Measurements from ENCODE around the gene TEX2. TPM values are rescaled to one million over a fixed set of nuclear protein-coding genes. Genes with fewer than 3 reads are reported as not detected.
A peak's percentile ranks its signal among the peaks of the same experiment; 100 is the strongest.
"Not testable (repeated sequence)": the region's sequence is repeated elsewhere in the genome, so short reads cannot be mapped to it uniquely, and the experiment has no call there.

TEX2 gene
- total RNA-seq, 8 experiments from 2014 or later: 13.9 to 50.9 (median 23.9) TPM

DNA sequence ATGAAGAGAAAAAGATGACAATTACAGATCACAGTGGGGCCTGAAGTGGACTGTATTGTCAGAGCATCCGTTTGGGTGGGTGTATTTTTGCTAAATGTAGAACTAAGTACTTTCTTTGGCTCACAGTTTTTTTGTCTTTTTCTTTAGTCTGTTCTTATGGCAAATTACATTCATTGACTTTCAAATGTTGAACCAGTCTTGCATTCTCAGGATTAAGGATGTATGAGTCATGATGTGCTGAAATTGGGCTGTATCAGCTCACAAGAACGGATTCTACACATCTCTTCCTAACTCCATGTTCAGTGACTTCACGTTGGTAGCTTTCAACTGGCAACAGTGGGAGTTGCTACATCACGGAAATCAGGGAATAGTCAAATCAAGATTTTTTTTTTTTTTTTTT is 66.5 kb downstream of the TEX2 start:
- in situ Hi-C loops (cut with MboI; ENCODE audit: low pct_unique_long_range_greater_than_20kb in 2 of 9, low sequenced_read_pairs in 9 of 9, unreplicated experiment in 9 of 9): no loop called here
- Histone ChIP-seq H3K4me1 (replicated peaks in 1 of 2) (no peaks in the 10 kb centered on the region), H3K27ac (no peak overlapping the region), H3K4me3 (no peak overlapping the region)
- 10 to 100% (median 51%) methylated on average over 2 to 4 of the region's 4 CpGs for WGBS, 10 experiments
- ATAC-seq (replicated peaks in 6 of 8): peak in 6 of 8 experiments; percentile 46 to 91 (median 62)

DNA sequence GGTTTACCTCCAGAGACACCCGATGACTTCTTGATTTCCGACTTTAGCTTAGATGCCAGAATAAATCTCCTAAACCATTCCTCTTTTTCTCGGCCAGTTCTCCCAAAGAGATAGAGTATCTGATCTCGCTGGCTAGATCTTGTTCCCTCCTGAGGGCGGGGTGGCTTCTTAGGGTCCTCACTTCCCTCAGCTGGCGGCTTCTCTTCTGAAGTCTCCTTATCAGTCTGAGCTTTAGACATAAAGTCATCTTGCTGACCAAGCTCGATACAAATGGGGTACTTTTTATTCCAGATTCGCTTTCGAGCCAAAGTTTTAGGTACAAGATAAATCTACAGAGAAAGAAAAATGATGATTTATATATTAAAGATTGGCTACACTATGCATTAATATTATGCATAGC is 69.5 kb downstream of the TEX2 start:
- Histone ChIP-seq H3K4me3 (no peak overlapping the region), H3K4me1 (replicated peaks in 1 of 2) (peaks cover 0 to 4% of the 10 kb centered on the region in 2 donors), H3K27ac (no peak overlapping the region)
- 84 to 100% (median 96%) methylated on average over 3 to 9 of the region's 9 CpGs for WGBS, 10 experiments
- no peak for ATAC-seq (replicated peaks in 6 of 8)
- in situ Hi-C loops (cut with MboI; ENCODE audit: low pct_unique_long_range_greater_than_20kb in 2 of 9, low sequenced_read_pairs in 9 of 9, unreplicated experiment in 9 of 9): no loop called here

DNA sequence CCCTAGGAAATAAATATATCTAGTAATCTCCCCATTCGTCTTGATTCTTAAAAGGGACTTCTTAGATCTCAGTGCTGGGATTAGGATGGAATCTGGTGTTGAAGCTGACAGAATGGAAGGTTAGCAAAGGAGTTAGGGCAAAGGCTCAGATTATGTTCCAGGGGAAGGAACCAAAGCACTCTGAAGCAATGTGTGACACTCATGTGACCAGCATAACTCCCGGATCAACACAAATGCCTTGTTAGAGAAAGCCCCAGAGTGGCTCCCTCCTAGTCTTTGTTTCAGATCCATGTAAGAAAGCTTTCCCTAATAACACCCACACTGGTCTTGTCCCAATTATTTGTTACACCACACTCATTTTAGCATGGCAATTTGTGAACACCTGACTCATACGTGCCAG is 70.5 kb downstream of the TEX2 start:
- WGBS, 10 experiments: 0 to 100% (median 53%) methylated on average over 1 to 3 of the region's 3 CpGs; no CpG with 5 or more reads in 4 of the 10 experiments
- no peak overlapping the region for H3K4me3 ChIP-seq
- in situ Hi-C loops (cut with MboI; ENCODE audit: low pct_unique_long_range_greater_than_20kb in 2 of 9, low sequenced_read_pairs in 9 of 9, unreplicated experiment in 9 of 9): no loop called here
- ATAC-seq (replicated peaks in 6 of 8): no peak
- H3K4me1 ChIP-seq (replicated peaks in 1 of 2): peaks cover 0 to 4% of the 10 kb centered on the region in 2 donors
- H3K27ac ChIP-seq: no peak overlapping the region

DNA sequence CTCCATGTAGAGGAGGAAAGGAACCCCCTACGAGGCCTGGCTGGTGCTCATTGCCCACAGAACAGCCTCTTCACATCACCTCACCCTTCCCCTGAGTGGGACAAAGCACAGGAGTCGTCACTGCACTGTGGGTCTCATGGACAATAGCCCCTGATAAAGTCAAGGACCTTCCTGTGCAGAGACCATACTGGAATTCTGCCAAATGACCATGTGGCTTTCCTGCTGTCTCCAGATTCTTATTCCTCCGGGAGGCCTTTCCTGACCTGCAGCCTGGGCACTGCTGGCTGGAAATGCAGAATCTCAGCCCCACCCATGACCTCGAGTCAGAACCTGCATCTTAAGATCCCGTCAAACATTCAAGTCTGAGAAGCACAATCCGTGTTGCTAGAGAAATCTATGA is 72.6 kb downstream of the TEX2 start:
- H3K27ac ChIP-seq: no peak overlapping the region
- 0 to 100% (median 32%) methylated on average over 1 to 5 of the region's 6 CpGs; no CpG with 5 or more reads in 2 of the 10 experiments for WGBS, 10 experiments
- ATAC-seq (replicated peaks in 6 of 8): peak in 3 of 8 experiments; percentile 96 to 98 (median 97)
- peaks cover 0 to 12% of the 10 kb centered on the region in 2 donors for H3K4me1 ChIP-seq (replicated peaks in 1 of 2)
- in situ Hi-C loops (cut with MboI; ENCODE audit: low pct_unique_long_range_greater_than_20kb in 2 of 9, low sequenced_read_pairs in 9 of 9, unreplicated experiment in 9 of 9): no loop called here
- no peak overlapping the region for H3K4me3 ChIP-seq

GRCh38 chr17:64188088-64188487 is 75.0 kb downstream of the TEX2 start:
- 86 to 100% (median 93%) methylated on average over 1 to 9 of the region's 15 CpGs; no CpG with 5 or more reads in 3 of the 10 experiments for WGBS, 10 experiments
- no peak for ATAC-seq (replicated peaks in 6 of 8)
- Histone ChIP-seq H3K27ac (no peak overlapping the region), H3K4me1 (replicated peaks in 1 of 2) (peaks cover 0 to 15% of the 10 kb centered on the region in 2 donors), H3K4me3 (no peak overlapping the region)
- in situ Hi-C loops (cut with MboI; ENCODE audit: low pct_unique_long_range_greater_than_20kb in 2 of 9, low sequenced_read_pairs in 9 of 9, unreplicated experiment in 9 of 9): no loop called here

DNA sequence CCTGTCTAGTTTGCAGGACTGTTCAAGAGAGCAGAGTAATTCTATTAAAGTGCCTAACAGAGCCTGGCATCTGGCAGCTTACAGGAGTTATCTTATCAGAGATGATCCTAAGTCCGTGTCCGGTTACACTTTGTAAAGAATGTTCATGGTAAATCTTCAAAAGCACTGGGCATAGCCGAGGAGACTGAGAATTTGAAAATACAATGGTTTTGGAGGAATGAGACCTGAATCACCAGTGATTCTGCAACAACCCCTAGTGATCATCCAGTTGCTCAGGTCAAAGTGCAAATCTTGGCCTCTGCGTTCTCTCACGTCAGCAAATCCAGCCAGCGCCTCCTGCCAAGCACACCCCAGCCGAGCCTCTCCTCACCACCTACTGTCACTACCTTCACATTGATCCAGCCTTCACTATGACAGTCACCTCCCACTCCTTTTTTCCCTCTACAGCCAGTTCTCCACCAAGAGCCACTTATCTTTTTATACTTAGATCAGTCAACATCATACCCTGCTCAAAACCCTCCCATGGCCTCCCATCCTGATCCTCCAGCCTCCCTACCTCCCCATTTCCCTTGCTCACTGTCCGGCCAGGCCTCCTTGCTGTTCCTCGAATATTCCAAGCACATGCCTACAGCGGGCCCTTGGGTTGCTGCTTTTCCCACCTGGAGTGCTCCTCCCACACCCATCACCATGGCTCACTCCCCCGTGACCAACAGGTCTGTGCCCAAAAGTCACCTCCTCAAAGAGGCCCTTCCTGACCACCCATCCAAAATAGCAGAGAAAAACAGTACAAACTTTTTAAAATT is 75.8 kb downstream of the TEX2 start:
- 73 to 100% (median 94%) methylated on average over 2 to 6 of the region's 11 CpGs; no CpG with 5 or more reads in 1 of the 10 experiments for WGBS, 10 experiments
- Histone ChIP-seq H3K4me1 (replicated peaks in 1 of 2) (peaks cover 0 to 15% of the 10 kb centered on the region in 2 donors), H3K4me3 (no peak overlapping the region), H3K27ac (no peak overlapping the region)
- in situ Hi-C loops (cut with MboI; ENCODE audit: low pct_unique_long_range_greater_than_20kb in 2 of 9, low sequenced_read_pairs in 9 of 9, unreplicated experiment in 9 of 9): no loop called here
- ATAC-seq (replicated peaks in 6 of 8): no peak

GRCh38 chr17:64186171-64187092 is 76.6 kb downstream of the TEX2 start:
- Histone ChIP-seq H3K27ac (no peak overlapping the region), H3K4me1 (replicated peaks in 1 of 2) (peaks cover 0 to 15% of the 10 kb centered on the region in 2 donors), H3K4me3 (no peak overlapping the region)
- in situ Hi-C loops (cut with MboI; ENCODE audit: low pct_unique_long_range_greater_than_20kb in 2 of 9, low sequenced_read_pairs in 9 of 9, unreplicated experiment in 9 of 9): no loop called here
- ATAC-seq (replicated peaks in 6 of 8): no peak
- 60 to 100% (median 88%) methylated on average over 1 to 8 of the region's 12 CpGs; no CpG with 5 or more reads in 1 of the 10 experiments for WGBS, 10 experiments

- peak in 3 of 8 experiments; percentile 38 to 56 (median 50) for ATAC-seq (replicated peaks in 6 of 8)
- in situ Hi-C loops (cut with MboI; ENCODE audit: low pct_unique_long_range_greater_than_20kb in 2 of 9, low sequenced_read_pairs in 9 of 9, unreplicated experiment in 9 of 9); H3K4me3 ChIP-seq; H3K27ac ChIP-seq: not testable (repeated sequence)
- peaks cover 0 to 13% of the 10 kb centered on the region in 2 donors for H3K4me1 ChIP-seq (replicated peaks in 1 of 2)
- WGBS, 10 experiments: 74 to 100% (median 85%) methylated on average over 1 to 9 of the region's 9 CpGs
Observed at GRCh38 chr17:64185557-64185956, 77.5 kb downstream of the TEX2 start.

DNA sequence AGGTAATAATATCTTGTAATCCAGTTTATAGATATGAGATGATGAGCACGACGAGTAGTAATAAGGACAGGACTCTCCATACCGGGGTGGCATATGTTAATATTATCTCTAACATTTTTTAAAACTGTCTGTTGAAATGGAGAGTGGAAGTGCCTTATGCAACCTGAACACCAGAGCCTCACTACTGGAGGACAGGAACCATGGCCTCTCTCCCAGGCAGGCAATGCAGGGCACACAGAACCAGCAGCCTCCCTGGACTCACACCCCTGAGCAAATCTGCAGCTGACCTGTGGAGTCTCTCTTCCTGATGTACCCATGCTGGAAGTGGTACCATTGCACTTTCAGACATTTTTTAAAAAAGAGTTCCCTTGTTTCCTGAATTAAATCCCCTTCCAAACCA is 78.0 kb downstream of the TEX2 start:
- in situ Hi-C loops (cut with MboI; ENCODE audit: low pct_unique_long_range_greater_than_20kb in 2 of 9, low sequenced_read_pairs in 9 of 9, unreplicated experiment in 9 of 9): no loop called here
- no peak for ATAC-seq (replicated peaks in 6 of 8)
- H3K4me3 ChIP-seq: no peak overlapping the region
- WGBS, 10 experiments: 75 to 100% (median 98%) methylated on average over 1 to 3 of the region's 3 CpGs
- H3K27ac ChIP-seq: no peak overlapping the region
- H3K4me1 ChIP-seq (replicated peaks in 1 of 2): peaks cover 0 to 11% of the 10 kb centered on the region in 2 donors

GRCh38 chr17:64183815-64184214 is 79.2 kb downstream of the TEX2 start:
- Histone ChIP-seq H3K4me3 (no peak overlapping the region), H3K4me1 (replicated peaks in 1 of 2) (peaks cover 0 to 11% of the 10 kb centered on the region in 2 donors), H3K27ac (no peak overlapping the region)
- in situ Hi-C loops (cut with MboI; ENCODE audit: low pct_unique_long_range_greater_than_20kb in 2 of 9, low sequenced_read_pairs in 9 of 9, unreplicated experiment in 9 of 9): no loop called here
- ATAC-seq (replicated peaks in 6 of 8): peak in 2 of 8 experiments; percentile 76 to 84
- 13 to 100% (median 91%) methylated on average over 2 to 4 of the region's 4 CpGs for WGBS, 10 experiments

- no peak overlapping the region for H3K4me3 ChIP-seq
- 72 to 100% (median 100%) methylated on average over 1 to 3 of the region's 3 CpGs; no CpG with 5 or more reads in 2 of the 10 experiments for WGBS, 10 experiments
- no peak overlapping the region for H3K27ac ChIP-seq
- in situ Hi-C loops (cut with MboI; ENCODE audit: low pct_unique_long_range_greater_than_20kb in 2 of 9, low sequenced_read_pairs in 9 of 9, unreplicated experiment in 9 of 9): no loop called here
- ATAC-seq (replicated peaks in 6 of 8): no peak
- H3K4me1 ChIP-seq (replicated peaks in 1 of 2): peaks cover 0 to 11% of the 10 kb centered on the region in 2 donors
Observed at GRCh38 chr17:64182325-64183012, 80.6 kb downstream of the TEX2 start.

DNA sequence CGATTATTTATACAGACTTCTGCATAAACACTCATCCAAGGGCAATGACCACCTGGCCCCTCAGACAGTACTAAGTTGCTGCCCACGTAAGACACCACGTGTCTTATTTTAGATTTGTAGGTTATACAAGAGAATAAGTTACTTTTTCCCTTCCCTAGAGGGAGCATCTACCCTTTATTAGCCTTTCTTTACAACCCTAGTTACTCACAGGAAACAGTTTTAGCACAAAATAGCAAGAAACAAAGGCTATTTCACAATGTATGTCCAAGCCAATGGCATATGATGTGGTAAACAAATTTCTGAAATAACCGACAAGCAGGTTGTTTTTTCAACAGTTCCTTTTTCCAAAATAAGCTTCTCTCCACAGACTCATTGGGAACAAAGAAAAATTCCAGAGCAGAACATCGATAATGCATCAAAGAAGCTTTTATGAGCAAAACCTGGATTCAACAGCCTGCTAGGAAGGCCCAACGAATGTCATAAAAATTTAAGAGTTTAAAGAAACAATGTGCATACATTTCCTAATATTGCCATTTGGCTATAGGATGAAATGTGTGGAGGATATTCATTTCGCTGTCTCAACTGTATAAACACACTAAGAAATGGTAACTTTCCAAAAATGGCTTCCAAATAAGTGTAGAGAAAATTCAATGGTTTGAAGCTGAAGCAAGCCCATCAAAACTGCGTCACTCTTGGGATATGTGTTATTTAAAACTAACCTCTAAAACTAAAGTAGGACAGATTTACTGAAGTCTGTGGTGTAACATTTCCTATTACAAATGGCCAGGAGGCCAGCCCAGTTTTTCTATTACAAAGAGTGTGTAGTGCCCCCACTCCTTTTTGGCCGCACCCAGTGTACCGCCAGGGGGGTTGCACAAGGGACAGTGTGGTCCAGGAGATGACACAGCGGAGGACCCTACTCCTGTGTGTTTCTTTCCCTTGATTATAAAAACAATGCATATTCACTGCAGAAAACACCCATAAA is 82.7 kb downstream of the TEX2 start:
- Histone ChIP-seq H3K4me1 (replicated peaks in 1 of 2) (peaks cover 0 to 1% of the 10 kb centered on the region in 2 donors), H3K4me3 (no peak overlapping the region), H3K27ac (no peak overlapping the region)
- ATAC-seq (replicated peaks in 6 of 8): no peak
- WGBS, 10 experiments: 60 to 93% (median 86%) methylated on average over 1 to 11 of the region's 11 CpGs
- in situ Hi-C loops (cut with MboI; ENCODE audit: low pct_unique_long_range_greater_than_20kb in 2 of 9, low sequenced_read_pairs in 9 of 9, unreplicated experiment in 9 of 9): no loop called here
